Activated T-helper 9 cell treated with anti-CD3 and anti-CD28 coated beads, Interleukin-2, amount 50 U/mL, for 16 hours (primary cell): ENCODE results near the gene TICRR.
A peak's percentile ranks its signal among the peaks of the same experiment; 100 is the strongest.

Experiments
- DNase-seq: peaks from one replicate; pipeline ENCODE4 v3.0.0-alpha.2; 2020; ENCODE audit warnings: low read depth

Gene TICRR

GRCh38 chr15:89628806-89629715 lies 53.8 kb downstream of the TICRR start:
- DNase-seq: no peak

GRCh38 chr15:89629829-89630228 lies 54.6 kb downstream of the TICRR start:
- DNase-seq: no peak

- no peak for DNase-seq
Measured at GRCh38 chr15:89630260-89630659, 55.0 kb downstream of the TICRR start.

GRCh38 chr15:89630974-89631901 lies 56.0 kb downstream of the TICRR start:
- no peak for DNase-seq

GRCh38 chr15:89631902-89632264 lies 56.6 kb downstream of the TICRR start:
- DNase-seq: no peak

- no peak for DNase-seq
Measured at GRCh38 chr15:89632563-89633430, 57.5 kb downstream of the TICRR start.

GRCh38 chr15:89633585-89633984 lies 58.3 kb downstream of the TICRR start:
- no peak for DNase-seq

- no peak for DNase-seq
Measured at GRCh38 chr15:89640245-89640644, 65.0 kb downstream of the TICRR start.

- DNase-seq: no peak
Measured at GRCh38 chr15:89641053-89641452, 65.8 kb downstream of the TICRR start.

GRCh38 chr15:89642106-89642505 lies 66.8 kb downstream of the TICRR start:
- no peak for DNase-seq

GRCh38 chr15:89645680-89646079 lies 70.4 kb downstream of the TICRR start:
- no peak for DNase-seq

GRCh38 chr15:89646416-89647141 lies 71.3 kb downstream of the TICRR start:
- no peak for DNase-seq

GRCh38 chr15:89647191-89647851 lies 72.1 kb downstream of the TICRR start:
- peak; percentile 25 for DNase-seq

- no peak for DNase-seq
Measured at GRCh38 chr15:89648106-89649012, 73.1 kb downstream of the TICRR start.

- DNase-seq: no peak
Measured at GRCh38 chr15:89649013-89649625, 73.8 kb downstream of the TICRR start.

GRCh38 chr15:89649716-89650115 lies 74.4 kb downstream of the TICRR start:
- DNase-seq: no peak

GRCh38 chr15:89652131-89652530 lies 76.9 kb downstream of the TICRR start:
- no peak for DNase-seq

- no peak for DNase-seq
Measured at GRCh38 chr15:89652666-89653065, 77.4 kb downstream of the TICRR start.

GRCh38 chr15:89653578-89653977 lies 78.3 kb downstream of the TICRR start:
- DNase-seq: no peak
